GM19043 (cell line): Measurements from ENCODE around the gene ARL15.
"Not testable (repeated sequence)": the region's sequence is repeated elsewhere in the genome, so short reads cannot be mapped to it uniquely, and the experiment has no call there.

Experiments used
- ATAC-seq: cut with Tn5 transposase; IDR thresholded peaks from one replicate; pipeline ENCODE4 v1.9.1; 2021; ENCODE audit warnings: low read depth; ENCODE audit not compliant: unreplicated experiment

ARL15 gene

GRCh38 chr5:54060919-54061318 is 249.5 kb downstream of the ARL15 start:
- not testable (repeated sequence) for ATAC-seq

DNA sequence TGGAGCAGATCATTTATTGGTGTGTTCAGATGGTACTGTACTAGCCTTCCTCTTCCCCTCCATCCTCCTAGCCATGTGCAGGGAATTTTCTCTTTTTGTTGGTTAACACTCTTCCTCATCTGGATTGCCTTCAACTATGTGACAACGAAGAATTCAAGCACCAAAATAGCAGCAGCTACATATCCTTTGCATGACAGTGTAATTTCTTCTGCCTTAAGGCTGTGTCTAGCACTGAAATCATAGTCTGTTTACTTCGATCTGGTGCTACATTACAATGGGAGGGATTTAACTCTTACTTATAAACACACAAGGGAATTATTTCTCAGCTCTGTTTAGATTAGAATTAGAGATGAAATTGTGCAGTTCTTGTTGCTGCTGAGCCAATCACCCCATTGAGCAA is 260.4 kb downstream of the ARL15 start:
- ATAC-seq, result no peak

- ATAC-seq, result no peak
These were observed 261.2 kb downstream of the ARL15 start for GRCh38 chr5:54049144-54049543.

GRCh38 chr5:54045077-54045792 is 265.1 kb downstream of the ARL15 start:
- no peak for ATAC-seq

DNA sequence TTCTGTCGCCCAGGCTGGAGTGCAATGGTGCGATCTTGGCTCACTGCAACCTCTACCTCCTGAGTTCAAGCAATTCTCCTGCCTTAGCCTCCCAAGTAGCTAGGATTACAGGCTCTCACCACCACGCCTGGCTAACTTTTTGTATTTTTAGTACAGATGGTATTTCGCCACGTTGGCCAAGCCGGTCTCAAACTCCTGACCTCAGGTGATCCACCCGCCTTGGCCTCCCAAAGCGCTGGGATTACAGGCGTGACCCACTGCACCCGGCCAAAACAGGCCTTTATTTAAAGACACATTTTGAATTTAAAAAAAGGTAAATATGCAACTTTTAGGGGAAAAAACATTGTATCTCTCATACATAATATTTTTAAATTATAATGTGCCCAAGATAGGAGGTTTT is 266.1 kb downstream of the ARL15 start:
- not testable (repeated sequence) for ATAC-seq

DNA sequence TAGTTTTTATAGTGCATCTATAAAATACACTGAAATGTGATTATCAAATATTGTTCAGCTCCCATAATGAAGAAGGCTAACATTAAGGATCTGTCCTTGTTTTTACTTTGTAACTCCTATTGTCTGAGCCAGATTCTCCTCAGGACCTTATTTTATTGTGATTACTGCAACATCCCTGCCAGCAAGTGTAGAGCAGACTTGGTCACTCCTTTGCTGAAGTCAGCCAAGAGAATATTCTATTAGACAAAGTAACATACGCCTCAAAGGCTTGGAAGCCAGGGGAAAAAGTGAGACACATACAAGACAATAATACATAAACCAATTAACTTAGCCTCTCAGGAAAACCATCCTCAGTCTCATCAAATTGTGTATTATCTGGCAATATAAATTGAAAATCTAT is 269.6 kb downstream of the ARL15 start:
- ATAC-seq, result no peak

GRCh38 chr5:54040018-54040417 is 270.4 kb downstream of the ARL15 start:
- no peak for ATAC-seq

DNA sequence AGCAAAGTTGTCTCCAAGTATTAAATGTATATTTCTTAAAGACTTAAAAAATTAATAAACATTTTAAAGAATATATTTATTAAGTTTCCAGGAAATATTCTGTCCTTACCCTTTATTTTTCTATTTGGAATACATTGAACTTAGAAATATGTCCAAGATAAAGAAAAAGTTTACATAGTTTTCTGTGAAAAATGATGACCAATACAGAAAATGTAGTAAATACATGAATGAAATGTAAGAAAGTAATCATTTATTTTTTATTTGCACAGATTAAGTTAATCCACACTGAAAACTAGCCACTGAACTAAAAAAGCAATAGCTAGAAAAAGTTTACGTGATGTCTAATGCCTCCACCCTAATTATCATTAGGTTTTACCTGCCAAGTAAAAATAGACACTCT is 273.2 kb downstream of the ARL15 start:
- ATAC-seq, result no peak

DNA sequence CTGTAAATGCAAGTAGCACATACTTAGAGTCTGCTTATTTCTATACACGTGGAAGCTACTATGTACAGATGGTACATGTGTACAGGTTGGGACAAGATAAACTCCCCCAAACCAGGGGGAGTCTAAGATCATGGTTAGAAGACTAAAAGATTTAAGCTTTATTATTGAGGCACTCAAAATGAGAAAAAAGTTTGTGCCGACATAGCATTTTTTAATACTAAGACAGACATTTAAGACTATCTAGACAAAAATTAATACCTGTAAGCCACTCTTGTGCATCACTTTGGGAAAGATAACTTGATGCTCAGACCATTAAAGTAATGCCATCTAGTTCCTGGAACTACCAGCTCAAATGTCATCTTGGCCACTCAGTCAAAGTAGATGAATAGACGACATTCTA is 279.4 kb downstream of the ARL15 start:
- no peak for ATAC-seq

DNA sequence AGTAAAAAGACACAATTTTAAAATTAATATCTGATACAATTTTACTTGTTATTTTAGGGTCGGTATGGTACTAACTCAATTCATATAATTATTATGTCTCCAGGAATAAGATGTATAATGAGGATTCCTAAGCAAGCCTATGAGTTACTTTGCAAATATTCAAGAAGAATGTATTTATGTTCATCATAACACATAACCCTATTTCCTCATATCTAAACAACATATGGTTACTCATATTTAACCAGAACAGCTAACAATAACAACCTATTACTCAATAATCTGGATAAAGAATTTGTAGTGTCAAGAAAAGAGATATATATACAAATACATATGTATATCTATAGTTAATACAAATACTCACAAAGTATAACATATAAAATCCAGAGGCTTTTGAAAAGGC is 285.9 kb downstream of the ARL15 start:
- ATAC-seq, result no peak

GRCh38 chr5:54022223-54022622 is 288.1 kb downstream of the ARL15 start:
- ATAC-seq, result no peak

GRCh38 chr5:54021431-54022164 is 288.8 kb downstream of the ARL15 start:
- no peak for ATAC-seq

GRCh38 chr5:54018438-54018837 is 291.9 kb downstream of the ARL15 start:
- ATAC-seq, result no peak

- ATAC-seq, result no peak
These were observed 292.8 kb downstream of the ARL15 start for GRCh38 chr5:54017580-54017979.

DNA sequence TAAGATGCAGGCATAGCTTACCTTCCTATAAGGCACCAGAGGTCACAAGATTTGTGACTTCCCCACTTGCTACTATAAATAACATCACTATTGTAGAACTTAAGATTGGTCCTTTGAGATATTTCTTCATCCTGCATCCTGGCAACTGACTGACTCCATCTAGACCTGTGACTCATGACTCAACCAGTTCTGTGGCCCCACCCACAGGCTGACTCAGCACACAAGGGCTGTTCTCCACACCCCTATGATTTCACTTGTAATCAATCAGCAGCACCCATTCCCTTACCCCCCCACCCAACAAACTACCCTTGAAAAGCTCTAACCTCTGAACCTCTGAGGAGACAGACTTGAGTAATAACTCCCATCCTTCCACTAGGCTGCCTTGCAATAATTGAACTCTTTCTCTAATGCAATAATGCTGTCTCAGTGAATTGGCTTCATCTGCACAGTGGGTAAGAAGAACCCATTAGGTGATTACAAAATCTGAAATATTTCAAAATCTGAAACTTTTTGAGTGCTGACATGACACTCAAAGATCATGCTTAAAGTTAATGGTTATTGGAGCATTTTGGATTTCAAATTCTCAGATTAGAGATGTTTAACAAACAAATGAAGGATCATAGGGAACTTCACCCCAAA is 296.7 kb downstream of the ARL15 start:
- ATAC-seq, result no peak

- ATAC-seq, result no peak
These were observed 300.5 kb downstream of the ARL15 start for GRCh38 chr5:54009828-54010227.

- ATAC-seq, result no peak
These were observed 301.0 kb downstream of the ARL15 start for GRCh38 chr5:54009357-54009756.

GRCh38 chr5:54007827-54008777 is 302.3 kb downstream of the ARL15 start:
- no peak for ATAC-seq

DNA sequence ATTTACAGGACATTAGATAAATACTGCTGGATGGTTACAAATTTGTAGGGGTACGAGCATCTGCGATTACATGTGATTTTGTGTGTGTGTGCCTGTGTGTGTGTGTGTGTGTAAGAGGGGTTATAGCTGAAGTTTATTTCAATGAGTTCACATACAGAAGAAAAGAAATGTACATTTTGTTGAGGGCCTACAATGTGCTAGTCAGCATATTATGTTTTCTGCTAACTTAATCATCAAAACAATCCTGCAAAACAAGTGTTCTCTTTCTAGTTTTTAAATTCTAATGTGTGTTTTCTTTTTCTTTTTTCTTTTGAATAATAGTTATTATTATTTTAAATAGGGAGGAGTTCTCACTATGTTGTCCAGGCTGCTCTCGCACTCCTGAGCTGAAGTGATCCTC is 305.7 kb downstream of the ARL15 start:
- ATAC-seq, result no peak

GRCh38 chr5:54002779-54003178 is 307.6 kb downstream of the ARL15 start:
- ATAC-seq, result no peak
